ENCODE measurements around the gene MED26. TPM values are rescaled to one million over a fixed set of nuclear protein-coding genes. Genes with fewer than 3 reads are reported as not detected.

MED26 gene
- total RNA-seq, 1 experiment from 2014 or later: 11.4 TPM

- Histone ChIP-seq H3K23me2 (ENCODE audit: insufficient read length, low read depth, low read length, poor library complexity, severe bottlenecking) (no peaks in the 10 kb centered on the region), H2BK12ac (ENCODE audit: insufficient read length, low read depth, low read length) (no peak overlapping the region), H4K91ac (ENCODE audit: insufficient read length, low read depth, low read length) (no peak overlapping the region), H3K23ac (ENCODE audit: insufficient read length, low read depth, low read length) (no peak overlapping the region), H3K56ac (ENCODE audit: insufficient read length, low read depth, low read length) (no peak overlapping the region), H4K5ac (ENCODE audit: insufficient read length, low read depth, low read length) (no peak overlapping the region), H2BK15ac (ENCODE audit: low read depth, low read length) (no peak overlapping the region), H2BK20ac (ENCODE audit: low read depth, low read length, poor library complexity, severe bottlenecking) (no peak overlapping the region), H2AFZ (ENCODE audit: low read length) (no peak overlapping the region), H2BK5ac (ENCODE audit: insufficient read length, low read length) (no peak overlapping the region), H3K4ac (ENCODE audit: low read depth, low read length) (no peak overlapping the region), H3K27ac (ENCODE audit: insufficient read length, low read depth, low read length) (no peak overlapping the region), H3K27me3 (ENCODE audit: insufficient read depth, low read length) (no peaks in the 10 kb centered on the region), H3T11ph (ENCODE audit: low read length) (no peak overlapping the region), H4K8ac (replicated peaks; ENCODE audit: insufficient read length, low read depth, low read length) (no peak overlapping the region), H3K4me2 (ENCODE audit: insufficient read depth, insufficient read length, low read length) (no peak overlapping the region), H4K20me1 (ENCODE audit: control insufficient read depth, insufficient read depth, insufficient read length) (no peaks in the 10 kb centered on the region), H3K9ac (ENCODE audit: extremely low read depth, insufficient read length, low read length) (no peak overlapping the region), H3K9me3 (ENCODE audit: control insufficient read depth, low read depth, low read length) (no peaks in the 10 kb centered on the region), H3K4me1 (ENCODE audit: insufficient read depth, low read length) (no peaks in the 10 kb centered on the region), H3K14ac (ENCODE audit: insufficient read depth, low read length) (no peak overlapping the region), H3K79me1 (ENCODE audit: insufficient read depth, low read depth, low read length, poor library complexity, severe bottlenecking) (no peaks in the 10 kb centered on the region), H3K79me2 (ENCODE audit: insufficient read depth, low read length) (no peaks in the 10 kb centered on the region), H2BK120ac (ENCODE audit: low read depth, low read length, poor library complexity, severe bottlenecking) (no peak overlapping the region), H3K18ac (ENCODE audit: insufficient read length, low read depth, low read length) (no peak overlapping the region), H2AK5ac (ENCODE audit: insufficient read length, low read length) (no peak overlapping the region)
- TF ChIP-seq, protein P1, sequence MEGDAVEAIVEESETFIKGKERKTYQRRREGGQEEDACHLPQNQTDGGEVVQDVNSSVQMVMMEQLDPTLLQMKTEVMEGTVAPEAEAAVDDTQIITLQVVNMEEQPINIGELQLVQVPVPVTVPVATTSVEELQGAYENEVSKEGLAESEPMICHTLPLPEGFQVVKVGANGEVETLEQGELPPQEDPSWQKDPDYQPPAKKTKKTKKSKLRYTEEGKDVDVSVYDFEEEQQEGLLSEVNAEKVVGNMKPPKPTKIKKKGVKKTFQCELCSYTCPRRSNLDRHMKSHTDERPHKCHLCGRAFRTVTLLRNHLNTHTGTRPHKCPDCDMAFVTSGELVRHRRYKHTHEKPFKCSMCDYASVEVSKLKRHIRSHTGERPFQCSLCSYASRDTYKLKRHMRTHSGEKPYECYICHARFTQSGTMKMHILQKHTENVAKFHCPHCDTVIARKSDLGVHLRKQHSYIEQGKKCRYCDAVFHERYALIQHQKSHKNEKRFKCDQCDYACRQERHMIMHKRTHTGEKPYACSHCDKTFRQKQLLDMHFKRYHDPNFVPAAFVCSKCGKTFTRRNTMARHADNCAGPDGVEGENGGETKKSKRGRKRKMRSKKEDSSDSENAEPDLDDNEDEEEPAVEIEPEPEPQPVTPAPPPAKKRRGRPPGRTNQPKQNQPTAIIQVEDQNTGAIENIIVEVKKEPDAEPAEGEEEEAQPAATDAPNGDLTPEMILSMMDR (conservative IDR thresholded peaks at IDR 0.05): no peak
- Mint-ChIP-seq H3K27me3 (ENCODE audit: low read depth) (no peaks in the 10 kb centered on the region), H3K4me1 (no peaks in the 10 kb centered on the region), H3K27ac (no peak overlapping the region), H3K9me3 (no peaks in the 10 kb centered on the region), H3K36me3 (ENCODE audit: insufficient read depth in 1 of 3, low read depth in 3 of 3) (peaks cover 26 to 79% (median 71%) of the 10 kb centered on the region in 3 experiments; a peak in 6 of 7 replicates), H3K4me3 (no peak overlapping the region)
- WGBS (ENCODE audit: extremely low coverage, insufficient read length, low lambda C conversion rate): no CpG with 5 or more reads among the region's 7 CpGs
- no peak for DNase-seq
These were observed 63.2 kb downstream of the MED26 start for GRCh38 chr19:16564842-16565241.
